ENCODE measurements around the gene SHOX.

The SHOX gene

GRCh38 chrX:637660-638481, 7.3 kb downstream of the SHOX start:
- no peak overlapping the region for H3K27ac ChIP-seq
- TF ChIP-seq ZFX (IDR thresholded peaks at IDR 0.05; ENCODE audit: borderline replicate concordance) = no peak
- TF ChIP-seq, protein P1, sequence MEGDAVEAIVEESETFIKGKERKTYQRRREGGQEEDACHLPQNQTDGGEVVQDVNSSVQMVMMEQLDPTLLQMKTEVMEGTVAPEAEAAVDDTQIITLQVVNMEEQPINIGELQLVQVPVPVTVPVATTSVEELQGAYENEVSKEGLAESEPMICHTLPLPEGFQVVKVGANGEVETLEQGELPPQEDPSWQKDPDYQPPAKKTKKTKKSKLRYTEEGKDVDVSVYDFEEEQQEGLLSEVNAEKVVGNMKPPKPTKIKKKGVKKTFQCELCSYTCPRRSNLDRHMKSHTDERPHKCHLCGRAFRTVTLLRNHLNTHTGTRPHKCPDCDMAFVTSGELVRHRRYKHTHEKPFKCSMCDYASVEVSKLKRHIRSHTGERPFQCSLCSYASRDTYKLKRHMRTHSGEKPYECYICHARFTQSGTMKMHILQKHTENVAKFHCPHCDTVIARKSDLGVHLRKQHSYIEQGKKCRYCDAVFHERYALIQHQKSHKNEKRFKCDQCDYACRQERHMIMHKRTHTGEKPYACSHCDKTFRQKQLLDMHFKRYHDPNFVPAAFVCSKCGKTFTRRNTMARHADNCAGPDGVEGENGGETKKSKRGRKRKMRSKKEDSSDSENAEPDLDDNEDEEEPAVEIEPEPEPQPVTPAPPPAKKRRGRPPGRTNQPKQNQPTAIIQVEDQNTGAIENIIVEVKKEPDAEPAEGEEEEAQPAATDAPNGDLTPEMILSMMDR (IDR thresholded peaks at IDR 0.05) = no peak

GRCh38 chrX:638482-639131, 8.0 kb downstream of the SHOX start:
- TF ChIP-seq, protein P1 (IDR thresholded peaks at IDR 0.05) = no peak
- no peak for TF ChIP-seq ZFX (IDR thresholded peaks at IDR 0.05; ENCODE audit: borderline replicate concordance)
- no peak overlapping the region for H3K27ac ChIP-seq

- TF ChIP-seq, protein P1 (IDR thresholded peaks at IDR 0.05) = no peak
- no peak for TF ChIP-seq ZFX (IDR thresholded peaks at IDR 0.05; ENCODE audit: borderline replicate concordance)
- no peak overlapping the region for H3K27ac ChIP-seq
These were observed 8.6 kb downstream of the SHOX start for GRCh38 chrX:639151-639550.

GRCh38 chrX:640641-641040, 10.1 kb downstream of the SHOX start:
- no peak for TF ChIP-seq ZFX (IDR thresholded peaks at IDR 0.05; ENCODE audit: borderline replicate concordance)
- TF ChIP-seq, protein P1 (IDR thresholded peaks at IDR 0.05) = no peak
- H3K27ac ChIP-seq = no peak overlapping the region

GRCh38 chrX:641671-642435, 11.3 kb downstream of the SHOX start:
- TF ChIP-seq, protein P1 (IDR thresholded peaks at IDR 0.05) = no peak
- TF ChIP-seq ZFX (IDR thresholded peaks at IDR 0.05; ENCODE audit: borderline replicate concordance) = no peak
- H3K27ac ChIP-seq = no peak overlapping the region

DNA sequence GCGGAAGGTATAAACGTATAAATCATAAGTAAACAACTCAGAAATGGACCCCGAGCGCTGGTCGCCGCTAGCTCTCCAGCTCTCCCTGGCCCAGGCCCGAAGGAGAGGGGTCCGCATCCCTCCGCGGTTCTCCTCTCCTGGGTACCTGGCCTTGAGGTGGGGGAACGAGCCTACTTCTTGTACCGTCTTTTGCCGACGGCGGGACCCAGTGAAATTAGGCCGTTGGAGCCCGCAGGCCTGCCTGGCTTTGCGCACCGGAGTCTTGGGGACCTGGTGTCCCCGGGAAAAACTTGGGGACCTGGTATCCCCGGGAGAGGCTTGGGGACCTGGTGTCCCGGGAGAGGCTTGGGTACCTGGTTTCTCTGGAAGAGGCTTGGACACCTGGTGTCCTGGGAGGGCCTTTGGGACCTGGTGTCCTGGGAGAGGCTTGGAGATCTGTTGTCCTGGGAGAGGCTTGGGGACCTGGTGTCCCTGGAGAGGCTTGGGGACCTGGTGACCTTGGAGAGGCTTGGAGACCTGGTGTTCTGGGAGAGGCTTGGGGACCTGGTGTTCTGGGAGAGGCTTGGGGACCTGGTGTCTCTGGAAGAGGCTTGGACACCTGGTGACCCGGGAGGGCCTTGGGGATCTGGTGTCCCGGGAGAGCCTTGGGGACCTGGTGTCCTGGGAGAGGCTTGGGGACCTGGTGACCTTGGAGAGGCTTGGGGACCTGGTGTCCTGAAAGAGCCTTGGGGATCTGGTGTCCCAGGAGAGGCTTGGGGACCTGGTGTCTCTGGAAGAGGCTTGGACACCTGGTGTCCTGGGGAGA, 12.0 kb downstream of the SHOX start:
- TF ChIP-seq, protein P1 (IDR thresholded peaks at IDR 0.05) = no peak
- no peak for TF ChIP-seq ZFX (IDR thresholded peaks at IDR 0.05; ENCODE audit: borderline replicate concordance)
- no peak overlapping the region for H3K27ac ChIP-seq
